Measurements from ENCODE around the gene SPATS2L. TPM values are rescaled to one million over a fixed set of nuclear protein-coding genes. Genes with fewer than 3 reads are reported as not detected.

The SPATS2L gene
- polyA plus RNA-seq, 2 of the 4 experiments (the other 2 are of a cell fraction): 85.2 to 202 TPM

- WGBS (ENCODE audit: missing lambda C conversion rate): 40% methylated on average over 3 of the region's 3 CpGs
- H3K4me1 ChIP-seq: peaks cover 47% of the 10 kb centered on the region
- DNase-seq (ENCODE audit: low read depth in 1 of 2, low spot score in 1 of 2) (no peak), ATAC-seq (no peak), FAIRE-seq (no peak)
- peak; percentile 34; the same call in 1 of the 2 replicates for TF ChIP-seq FOSL2 (IDR thresholded peaks at IDR 0.05)
- TF ChIP-seq FOSL2 (CRISPR knock-in tag; IDR thresholded peaks at IDR 0.05): peak; percentile 35; the same call in 1 of the 2 replicates
- TF ChIP-seq JUNB (IDR thresholded peaks at IDR 0.05): peak; percentile 60; the same call in 1 of the 2 replicates
- TF ChIP-seq CEBPB (IDR thresholded peaks at IDR 0.05): no peak
- H3K4me3 ChIP-seq: no peak overlapping the region
- ChIA-PET POLR2A (no interaction called here), CTCF (no interaction called here)
- peak overlapping the region; percentile 66 for H3K4me2 ChIP-seq
- H3K9me3 ChIP-seq: no peaks in the 10 kb centered on the region
- H3K27ac ChIP-seq: peak overlapping the region; percentile 71 to 75
These were observed 4.3 kb upstream of the SPATS2L start for GRCh38 chr2:200301953-200302858.

DNA sequence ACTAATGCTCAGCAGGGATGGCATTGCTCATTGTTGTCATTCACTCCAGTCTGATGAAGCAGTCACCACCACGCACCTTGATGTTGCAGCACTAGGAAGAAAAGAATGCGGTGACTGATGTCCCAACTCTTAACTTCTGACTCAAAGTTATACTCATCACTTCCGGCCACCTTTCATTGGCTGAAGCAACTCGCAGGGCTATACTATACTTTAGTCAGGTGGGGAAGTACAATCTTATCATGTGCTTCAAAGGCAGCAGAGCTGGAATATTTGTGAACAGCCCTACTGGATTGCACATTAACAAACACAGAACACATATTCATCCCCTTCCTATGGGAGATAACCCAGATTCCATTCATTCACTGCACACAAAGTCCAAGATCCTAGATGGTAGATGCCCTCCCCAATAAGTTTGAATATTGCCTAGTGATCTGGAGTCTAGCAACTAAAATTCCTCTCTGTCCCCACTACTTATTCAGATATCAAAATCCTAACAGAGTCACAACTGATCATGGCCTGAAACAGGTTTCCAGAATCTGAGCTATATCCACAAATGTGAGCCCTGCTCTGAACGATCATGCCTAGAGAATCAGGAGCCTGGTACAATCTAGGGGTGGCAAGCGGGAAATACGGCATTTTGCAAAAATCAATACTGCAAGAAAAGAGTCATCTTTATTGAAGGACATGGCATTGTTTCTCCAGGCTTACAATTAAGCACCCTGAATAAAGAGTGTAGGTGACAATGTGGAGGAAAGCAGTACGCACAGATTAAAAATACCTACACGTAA, 3.4 kb upstream of the SPATS2L start:
- no peak overlapping the region for H3K4me3 ChIP-seq
- ATAC-seq: peak; percentile 18 to 31
- peak; percentile 31 to 76 for DNase-seq (ENCODE audit: low read depth in 1 of 2, low spot score in 1 of 2)
- H3K4me2 ChIP-seq: peak overlapping the region; percentile 66
- ChIA-PET POLR2A (no interaction called here), CTCF (no interaction called here)
- 55% methylated on average over 9 of the region's 9 CpGs for WGBS (ENCODE audit: missing lambda C conversion rate)
- H3K27ac ChIP-seq: peak overlapping the region; percentile 71 to 75
- peaks cover 47% of the 10 kb centered on the region for H3K4me1 ChIP-seq
- FAIRE-seq: no peak
- H3K9me3 ChIP-seq: no peaks in the 10 kb centered on the region
- TF ChIP-seq FOSL2 (IDR thresholded peaks at IDR 0.05) (peak; percentile 42; the same call in 1 of the 2 replicates), FOSL2 (CRISPR knock-in tag; IDR thresholded peaks at IDR 0.05) (peak; percentile 61), HOXB13 (CRISPR knock-in tag; IDR thresholded peaks at IDR 0.05; ENCODE audit: low read depth) (no peak), MAZ (IDR thresholded peaks at IDR 0.05; ENCODE audit: borderline replicate concordance, low read depth, low read length) (no peak), GATA3 (IDR thresholded peaks at IDR 0.05; ENCODE audit: borderline replicate concordance) (peak; percentile 21; the same call in 1 of the 2 replicates), POLR2AphosphoS2 (conservative IDR thresholded peaks at IDR 0.05; ENCODE audit: low read length) (no peak), FOXS1 (CRISPR knock-in tag; IDR thresholded peaks at IDR 0.05) (no peak), NPAS2 (CRISPR knock-in tag; IDR thresholded peaks at IDR 0.05; ENCODE audit: borderline replicate concordance) (no peak), ZSCAN20 (CRISPR knock-in tag; IDR thresholded peaks at IDR 0.05) (no peak), JUNB (IDR thresholded peaks at IDR 0.05) (peak; percentile 60), RCOR1 (IDR thresholded peaks at IDR 0.05; ENCODE audit: low read depth, low read length) (no peak), RNF2 (IDR thresholded peaks at IDR 0.05; ENCODE audit: borderline replicate concordance, low read depth) (no peak), KDM5A (IDR thresholded peaks at IDR 0.05) (no peak), ATOH8 (CRISPR knock-in tag; IDR thresholded peaks at IDR 0.05; ENCODE audit: low read depth) (no peak), CHD4 (IDR thresholded peaks at IDR 0.05; ENCODE audit: borderline replicate concordance) (no peak), CEBPB (IDR thresholded peaks at IDR 0.05) (peak in 1 of 2 experiments; percentile 65; a peak in 2 of 4 replicates)
- TF ChIP-seq, protein P1, sequence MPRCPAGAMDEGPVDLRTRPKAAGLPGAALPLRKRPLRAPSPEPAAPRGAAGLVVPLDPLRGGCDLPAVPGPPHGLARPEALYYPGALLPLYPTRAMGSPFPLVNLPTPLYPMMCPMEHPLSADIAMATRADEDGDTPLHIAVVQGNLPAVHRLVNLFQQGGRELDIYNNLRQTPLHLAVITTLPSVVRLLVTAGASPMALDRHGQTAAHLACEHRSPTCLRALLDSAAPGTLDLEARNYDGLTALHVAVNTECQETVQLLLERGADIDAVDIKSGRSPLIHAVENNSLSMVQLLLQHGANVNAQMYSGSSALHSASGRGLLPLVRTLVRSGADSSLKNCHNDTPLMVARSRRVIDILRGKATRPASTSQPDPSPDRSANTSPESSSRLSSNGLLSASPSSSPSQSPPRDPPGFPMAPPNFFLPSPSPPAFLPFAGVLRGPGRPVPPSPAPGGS (IDR thresholded peaks at IDR 0.05): no peak
- TF ChIP-seq, protein P2, sequence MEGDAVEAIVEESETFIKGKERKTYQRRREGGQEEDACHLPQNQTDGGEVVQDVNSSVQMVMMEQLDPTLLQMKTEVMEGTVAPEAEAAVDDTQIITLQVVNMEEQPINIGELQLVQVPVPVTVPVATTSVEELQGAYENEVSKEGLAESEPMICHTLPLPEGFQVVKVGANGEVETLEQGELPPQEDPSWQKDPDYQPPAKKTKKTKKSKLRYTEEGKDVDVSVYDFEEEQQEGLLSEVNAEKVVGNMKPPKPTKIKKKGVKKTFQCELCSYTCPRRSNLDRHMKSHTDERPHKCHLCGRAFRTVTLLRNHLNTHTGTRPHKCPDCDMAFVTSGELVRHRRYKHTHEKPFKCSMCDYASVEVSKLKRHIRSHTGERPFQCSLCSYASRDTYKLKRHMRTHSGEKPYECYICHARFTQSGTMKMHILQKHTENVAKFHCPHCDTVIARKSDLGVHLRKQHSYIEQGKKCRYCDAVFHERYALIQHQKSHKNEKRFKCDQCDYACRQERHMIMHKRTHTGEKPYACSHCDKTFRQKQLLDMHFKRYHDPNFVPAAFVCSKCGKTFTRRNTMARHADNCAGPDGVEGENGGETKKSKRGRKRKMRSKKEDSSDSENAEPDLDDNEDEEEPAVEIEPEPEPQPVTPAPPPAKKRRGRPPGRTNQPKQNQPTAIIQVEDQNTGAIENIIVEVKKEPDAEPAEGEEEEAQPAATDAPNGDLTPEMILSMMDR (IDR thresholded peaks at IDR 0.05): no peak
- TF ChIP-seq, protein P3, sequence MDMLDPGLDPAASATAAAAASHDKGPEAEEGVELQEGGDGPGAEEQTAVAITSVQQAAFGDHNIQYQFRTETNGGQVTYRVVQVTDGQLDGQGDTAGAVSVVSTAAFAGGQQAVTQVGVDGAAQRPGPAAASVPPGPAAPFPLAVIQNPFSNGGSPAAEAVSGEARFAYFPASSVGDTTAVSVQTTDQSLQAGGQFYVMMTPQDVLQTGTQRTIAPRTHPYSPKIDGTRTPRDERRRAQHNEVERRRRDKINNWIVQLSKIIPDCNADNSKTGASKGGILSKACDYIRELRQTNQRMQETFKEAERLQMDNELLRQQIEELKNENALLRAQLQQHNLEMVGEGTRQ (IDR thresholded peaks at IDR 0.05): peak; percentile 78
- TF ChIP-seq, protein P4, sequence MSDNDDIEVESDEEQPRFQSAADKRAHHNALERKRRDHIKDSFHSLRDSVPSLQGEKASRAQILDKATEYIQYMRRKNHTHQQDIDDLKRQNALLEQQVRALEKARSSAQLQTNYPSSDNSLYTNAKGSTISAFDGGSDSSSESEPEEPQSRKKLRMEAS (IDR thresholded peaks at IDR 0.05): peak; percentile 17; the same call in 1 of the 2 replicates

Measured in A549 (cell line).